K562 (cell line): ENCODE data around the gene SPRR2D. TPM values are rescaled to one million over a fixed set of nuclear protein-coding genes. Genes with fewer than 3 reads are reported as not detected.

Source experiments
- CTBP1 ChIP-seq: fragments of 450-650 bp; IDR thresholded peaks from 2 replicates; pipeline ENCODE4 v1.6.1; 2016; ENCODE audit warnings: borderline replicate concordance
- FOSL1 ChIP-seq: fragments of 200-800 bp; sonication (Bioruptor generic); conservative IDR thresholded peaks from 2 replicates; pipeline ENCODE4 v1.6.1; 2016; ENCODE audit warnings: missing genetic modification characterization, missing compliant biosample characterization
- JUN ChIP-seq, 2 experiments: sonication (generic) in 1 of 2; formaldehyde crosslinking in 1 of 2; IDR thresholded peaks; 2 replicates each; pipeline versions ENCODE4 v1.6.1 to v1.8.0; 2012 to 2022; ENCODE audit warnings: borderline replicate concordance in 2 of 2, mild to moderate bottlenecking in 2 of 2, improper control_type of control experiment in 1 of 2, low read depth in 1 of 2, low read length in 1 of 2, missing genetic modification reagents in 1 of 2
- JUNB ChIP-seq: fragments of 450-650 bp; formaldehyde crosslinking; conservative IDR thresholded peaks from 2 replicates; pipeline ENCODE4 v1.4.0; 2020; ENCODE audit warnings: mild to moderate bottlenecking
- JUND ChIP-seq, 2 experiments: IDR thresholded peaks; 2 replicates in 1 of 2; 3 replicates in 1 of 2; pipeline ENCODE4 v1.6.1; 2011; ENCODE audit warnings: borderline replicate concordance in 2 of 2, low read depth in 2 of 2, low read length in 2 of 2, improper control_type of control experiment in 1 of 2, missing biosample characterization in 1 of 2, missing genetic modification characterization in 1 of 2, missing genetic modification reagents in 1 of 2
- POU5F1 ChIP-seq: fragments of 150-350 bp; IDR thresholded peaks from 2 replicates; pipeline ENCODE4 v1.6.1; 2014; ENCODE audit warnings: borderline replicate concordance, low read length, low read depth, mild to moderate bottlenecking; ENCODE audit not compliant: partially characterized antibody
- RAD21 ChIP-seq, 2 experiments: fragments of 250-450 bp in 1 of 2; fragments of 450-650 bp in 1 of 2; sonication (Bioruptor Pico) in 1 of 2; formaldehyde crosslinking in 1 of 2; IDR thresholded peaks in 1 of 2; conservative IDR thresholded peaks in 1 of 2; 2 replicates each; pipeline versions ENCODE4 v1.4.0 to v1.8.0; 2020 to 2022; ENCODE audit warnings: mild to moderate bottlenecking in 2 of 2, moderate library complexity in 1 of 2
- polyA plus RNA-seq, 8 experiments: library from polyadenylated mRNA; depleted of rRNA in 4 of 8; stranded (reverse) in 5 of 8; unstranded in 3 of 8; fragments of >200 nt; fragmentation: Nextera tagmentation in 2 of 8; fragmentation: Illumina TruSeq in 1 of 8; extraction: Ambion mirVana in 2 of 8; extraction: Trizol in 1 of 8; gene quantifications; 2 replicates each; pipeline versions ENCODE4 v1.2.1 to v1.2.3, GENCODE V29; 2011 to 2014; ENCODE audit warnings: inconsistent platforms in 1 of 8, missing spikeins in 1 of 8
- total RNA-seq, 7 experiments: library from RNA; depleted of rRNA in 6 of 7; stranded (reverse); fragments of >200 nt in 6 of 7; fragmentation: Illumina TruSeq in 2 of 7; extraction: Trizol in 2 of 7; gene quantifications; 2 replicates each; pipeline versions ENCODE4 v1.2.1 to v1.2.3, GENCODE V29; 2011 to 2021; ENCODE audit warnings: low replicate concordance in 1 of 7
- TF ChIP-seq, protein P1 (sequence below): fragments of 200-600 bp; sonication (generic); IDR thresholded peaks from one replicate; pipeline ENCODE4 v1.6.1; 2012; ENCODE audit warnings: mild to moderate bottlenecking, low read depth, low read length, inconsistent platforms
- TF ChIP-seq, protein P2 (sequence below): fragments of 450-650 bp; formaldehyde crosslinking; IDR thresholded peaks from 2 replicates; pipeline ENCODE4 v1.4.0; 2020; ENCODE audit warnings: mild to moderate bottlenecking, moderate library complexity
- TF ChIP-seq, protein P3 (sequence below), 2 experiments: fragments of 450-650 bp in 1 of 2; sonication (generic) in 1 of 2; formaldehyde crosslinking in 1 of 2; IDR thresholded peaks in 1 of 2; conservative IDR thresholded peaks in 1 of 2; 2 replicates each; pipeline versions ENCODE4 v1.6.1 to v1.8.1; 2016 to 2023; ENCODE audit warnings: mild to moderate bottlenecking in 2 of 2, moderate library complexity in 2 of 2, inconsistent platforms in 1 of 2, missing genetic modification reagents in 1 of 2

SPRR2D gene
- total and polyA plus RNA-seq, 9 of the 15 experiments (the other 6 are each of a cell fraction or from before 2014, with no cell fraction given), result 0.91 to 5.1 (median 3.2) TPM; not detected in 1

DNA sequence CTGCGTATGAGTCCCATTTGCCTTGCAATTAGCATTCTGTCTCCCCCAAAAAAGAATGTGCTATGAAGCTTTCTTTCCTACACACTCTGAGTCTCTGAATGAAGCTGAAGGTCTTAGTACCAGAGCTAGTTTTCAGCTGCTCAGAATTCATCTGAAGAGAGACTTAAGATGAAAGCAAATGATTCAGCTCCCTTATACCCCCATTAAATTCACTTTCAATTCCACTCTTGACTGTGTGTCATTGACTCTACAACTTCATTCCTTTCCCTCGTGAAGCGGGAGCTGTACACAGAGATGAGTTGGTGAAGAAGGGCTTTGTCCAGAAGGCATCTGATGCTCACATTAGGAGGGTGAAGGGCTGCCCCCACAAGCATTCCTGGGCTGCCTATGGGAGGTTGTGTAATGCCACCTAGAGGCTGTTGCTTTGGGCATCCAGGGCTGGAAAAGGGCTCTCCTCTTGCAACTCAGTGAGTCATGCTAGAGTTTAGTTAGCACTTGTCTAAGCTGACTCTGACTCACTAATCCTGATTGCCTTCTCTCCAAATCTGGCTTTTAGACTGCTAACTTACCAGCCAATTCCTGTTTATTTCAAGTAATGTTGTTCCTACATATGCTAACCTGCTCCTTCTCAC lies 8.1 kb downstream of the SPRR2D start (continued):
- TF ChIP-seq, protein P1, sequence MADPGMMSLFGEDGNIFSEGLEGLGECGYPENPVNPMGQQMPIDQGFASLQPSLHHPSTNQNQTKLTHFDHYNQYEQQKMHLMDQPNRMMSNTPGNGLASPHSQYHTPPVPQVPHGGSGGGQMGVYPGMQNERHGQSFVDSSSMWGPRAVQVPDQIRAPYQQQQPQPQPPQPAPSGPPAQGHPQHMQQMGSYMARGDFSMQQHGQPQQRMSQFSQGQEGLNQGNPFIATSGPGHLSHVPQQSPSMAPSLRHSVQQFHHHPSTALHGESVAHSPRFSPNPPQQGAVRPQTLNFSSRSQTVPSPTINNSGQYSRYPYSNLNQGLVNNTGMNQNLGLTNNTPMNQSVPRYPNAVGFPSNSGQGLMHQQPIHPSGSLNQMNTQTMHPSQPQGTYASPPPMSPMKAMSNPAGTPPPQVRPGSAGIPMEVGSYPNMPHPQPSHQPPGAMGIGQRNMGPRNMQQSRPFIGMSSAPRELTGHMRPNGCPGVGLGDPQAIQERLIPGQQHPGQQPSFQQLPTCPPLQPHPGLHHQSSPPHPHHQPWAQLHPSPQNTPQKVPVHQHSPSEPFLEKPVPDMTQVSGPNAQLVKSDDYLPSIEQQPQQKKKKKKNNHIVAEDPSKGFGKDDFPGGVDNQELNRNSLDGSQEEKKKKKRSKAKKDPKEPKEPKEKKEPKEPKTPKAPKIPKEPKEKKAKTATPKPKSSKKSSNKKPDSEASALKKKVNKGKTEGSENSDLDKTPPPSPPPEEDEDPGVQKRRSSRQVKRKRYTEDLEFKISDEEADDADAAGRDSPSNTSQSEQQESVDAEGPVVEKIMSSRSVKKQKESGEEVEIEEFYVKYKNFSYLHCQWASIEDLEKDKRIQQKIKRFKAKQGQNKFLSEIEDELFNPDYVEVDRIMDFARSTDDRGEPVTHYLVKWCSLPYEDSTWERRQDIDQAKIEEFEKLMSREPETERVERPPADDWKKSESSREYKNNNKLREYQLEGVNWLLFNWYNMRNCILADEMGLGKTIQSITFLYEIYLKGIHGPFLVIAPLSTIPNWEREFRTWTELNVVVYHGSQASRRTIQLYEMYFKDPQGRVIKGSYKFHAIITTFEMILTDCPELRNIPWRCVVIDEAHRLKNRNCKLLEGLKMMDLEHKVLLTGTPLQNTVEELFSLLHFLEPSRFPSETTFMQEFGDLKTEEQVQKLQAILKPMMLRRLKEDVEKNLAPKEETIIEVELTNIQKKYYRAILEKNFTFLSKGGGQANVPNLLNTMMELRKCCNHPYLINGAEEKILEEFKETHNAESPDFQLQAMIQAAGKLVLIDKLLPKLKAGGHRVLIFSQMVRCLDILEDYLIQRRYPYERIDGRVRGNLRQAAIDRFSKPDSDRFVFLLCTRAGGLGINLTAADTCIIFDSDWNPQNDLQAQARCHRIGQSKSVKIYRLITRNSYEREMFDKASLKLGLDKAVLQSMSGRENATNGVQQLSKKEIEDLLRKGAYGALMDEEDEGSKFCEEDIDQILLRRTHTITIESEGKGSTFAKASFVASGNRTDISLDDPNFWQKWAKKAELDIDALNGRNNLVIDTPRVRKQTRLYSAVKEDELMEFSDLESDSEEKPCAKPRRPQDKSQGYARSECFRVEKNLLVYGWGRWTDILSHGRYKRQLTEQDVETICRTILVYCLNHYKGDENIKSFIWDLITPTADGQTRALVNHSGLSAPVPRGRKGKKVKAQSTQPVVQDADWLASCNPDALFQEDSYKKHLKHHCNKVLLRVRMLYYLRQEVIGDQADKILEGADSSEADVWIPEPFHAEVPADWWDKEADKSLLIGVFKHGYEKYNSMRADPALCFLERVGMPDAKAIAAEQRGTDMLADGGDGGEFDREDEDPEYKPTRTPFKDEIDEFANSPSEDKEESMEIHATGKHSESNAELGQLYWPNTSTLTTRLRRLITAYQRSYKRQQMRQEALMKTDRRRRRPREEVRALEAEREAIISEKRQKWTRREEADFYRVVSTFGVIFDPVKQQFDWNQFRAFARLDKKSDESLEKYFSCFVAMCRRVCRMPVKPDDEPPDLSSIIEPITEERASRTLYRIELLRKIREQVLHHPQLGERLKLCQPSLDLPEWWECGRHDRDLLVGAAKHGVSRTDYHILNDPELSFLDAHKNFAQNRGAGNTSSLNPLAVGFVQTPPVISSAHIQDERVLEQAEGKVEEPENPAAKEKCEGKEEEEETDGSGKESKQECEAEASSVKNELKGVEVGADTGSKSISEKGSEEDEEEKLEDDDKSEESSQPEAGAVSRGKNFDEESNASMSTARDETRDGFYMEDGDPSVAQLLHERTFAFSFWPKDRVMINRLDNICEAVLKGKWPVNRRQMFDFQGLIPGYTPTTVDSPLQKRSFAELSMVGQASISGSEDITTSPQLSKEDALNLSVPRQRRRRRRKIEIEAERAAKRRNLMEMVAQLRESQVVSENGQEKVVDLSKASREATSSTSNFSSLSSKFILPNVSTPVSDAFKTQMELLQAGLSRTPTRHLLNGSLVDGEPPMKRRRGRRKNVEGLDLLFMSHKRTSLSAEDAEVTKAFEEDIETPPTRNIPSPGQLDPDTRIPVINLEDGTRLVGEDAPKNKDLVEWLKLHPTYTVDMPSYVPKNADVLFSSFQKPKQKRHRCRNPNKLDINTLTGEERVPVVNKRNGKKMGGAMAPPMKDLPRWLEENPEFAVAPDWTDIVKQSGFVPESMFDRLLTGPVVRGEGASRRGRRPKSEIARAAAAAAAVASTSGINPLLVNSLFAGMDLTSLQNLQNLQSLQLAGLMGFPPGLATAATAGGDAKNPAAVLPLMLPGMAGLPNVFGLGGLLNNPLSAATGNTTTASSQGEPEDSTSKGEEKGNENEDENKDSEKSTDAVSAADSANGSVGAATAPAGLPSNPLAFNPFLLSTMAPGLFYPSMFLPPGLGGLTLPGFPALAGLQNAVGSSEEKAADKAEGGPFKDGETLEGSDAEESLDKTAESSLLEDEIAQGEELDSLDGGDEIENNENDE, result no peak
- TF ChIP-seq CTBP1 (0 out of 2 replicates have a peak, but pooled peaks have one; percentile 31), JUNB (CRISPR knock-in tag) (0 out of 2 replicates have a peak, but pooled peaks have one; percentile 31), RAD21 (CRISPR knock-in tag; conservative IDR thresholded peaks at IDR 0.05 in 1 of 2, IDR thresholded peaks at IDR 0.05 in 1 of 2) (peak; percentile 48 to 62; a peak in 3 of 4 replicates), JUN (IDR thresholded peaks at IDR 0.05; ENCODE audit: borderline replicate concordance, low read depth, low read length) (peak; percentile 72; the same call in 1 of the 2 replicates), JUN (CRISPR knock-in tag; IDR thresholded peaks at IDR 0.05; ENCODE audit: borderline replicate concordance) (no peak), JUND (IDR thresholded peaks at IDR 0.05; ENCODE audit: borderline replicate concordance, low read depth, low read length) (peak; percentile 68; the same call in 1 of the 2 replicates), JUND (tag; IDR thresholded peaks at IDR 0.05; ENCODE audit: borderline replicate concordance, low read depth, low read length) (peak; percentile 30; the same call in 1 of the 3 replicates), FOSL1 (peak; percentile 91), POU5F1 (no peak)
- TF ChIP-seq, protein P2, sequence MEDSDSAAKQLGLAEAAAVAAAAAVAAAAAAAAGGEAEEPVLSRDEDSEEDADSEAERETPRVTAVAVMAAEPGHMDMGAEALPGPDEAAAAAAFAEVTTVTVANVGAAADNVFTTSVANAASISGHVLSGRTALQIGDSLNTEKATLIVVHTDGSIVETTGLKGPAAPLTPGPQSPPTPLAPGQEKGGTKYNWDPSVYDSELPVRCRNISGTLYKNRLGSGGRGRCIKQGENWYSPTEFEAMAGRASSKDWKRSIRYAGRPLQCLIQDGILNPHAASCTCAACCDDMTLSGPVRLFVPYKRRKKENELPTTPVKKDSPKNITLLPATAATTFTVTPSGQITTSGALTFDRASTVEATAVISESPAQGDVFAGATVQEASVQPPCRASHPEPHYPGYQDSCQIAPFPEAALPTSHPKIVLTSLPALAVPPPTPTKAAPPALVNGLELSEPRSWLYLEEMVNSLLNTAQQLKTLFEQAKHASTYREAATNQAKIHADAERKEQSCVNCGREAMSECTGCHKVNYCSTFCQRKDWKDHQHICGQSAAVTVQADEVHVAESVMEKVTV, result peak; percentile 39; the same call in 1 of the 2 replicates
- TF ChIP-seq, protein P3, sequence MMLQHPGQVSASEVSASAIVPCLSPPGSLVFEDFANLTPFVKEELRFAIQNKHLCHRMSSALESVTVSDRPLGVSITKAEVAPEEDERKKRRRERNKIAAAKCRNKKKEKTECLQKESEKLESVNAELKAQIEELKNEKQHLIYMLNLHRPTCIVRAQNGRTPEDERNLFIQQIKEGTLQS (IDR thresholded peaks at IDR 0.05), result peak; percentile 73
- TF ChIP-seq, protein P3 (CRISPR knock-in tag; conservative IDR thresholded peaks at IDR 0.05), result no peak
